ENCODE results near the gene POP7. TPM values are rescaled to one million over a fixed set of nuclear protein-coding genes. Genes with fewer than 3 reads are reported as not detected.

POP7 gene
- total RNA-seq, 8 experiments from 2014 or later, result 32.0 to 59.6 (median 38.6) TPM

DNA sequence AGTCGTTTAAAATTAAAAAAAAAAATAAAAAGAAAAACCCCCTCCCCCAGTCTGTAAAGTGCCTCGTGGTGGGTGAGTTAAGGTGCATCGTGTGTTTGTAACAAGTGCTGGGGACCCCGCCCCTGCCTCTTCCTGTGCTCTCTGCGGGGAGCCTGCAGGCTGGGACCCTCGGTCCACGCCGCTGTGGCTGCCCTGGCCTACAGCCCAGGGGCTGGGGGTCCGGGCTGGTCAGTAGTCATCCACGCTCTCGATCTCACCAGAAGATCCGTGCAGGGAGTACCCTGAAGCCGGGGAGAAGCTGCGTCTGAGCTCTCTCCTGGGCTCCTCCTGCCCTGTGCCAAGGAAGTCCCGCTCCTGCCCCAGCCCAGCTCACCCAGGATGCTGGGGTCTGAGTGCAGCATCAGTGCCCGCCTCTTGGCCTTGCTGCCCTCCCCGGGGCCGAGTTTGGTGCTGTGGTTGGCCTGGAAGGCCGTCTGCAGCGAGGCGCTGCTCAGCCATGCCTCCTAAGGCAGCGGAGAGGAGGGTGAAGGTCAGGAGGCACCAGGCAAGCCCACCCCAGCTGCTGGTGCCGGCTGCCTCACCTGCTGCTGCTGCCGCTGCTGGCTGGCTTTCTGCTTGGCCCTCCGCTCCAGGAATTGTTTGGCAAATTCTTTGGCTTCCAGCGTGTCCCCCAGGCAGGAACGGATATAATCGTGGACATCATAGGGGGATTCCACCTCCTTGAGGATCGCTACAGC, 24.3 kb upstream of the POP7 start:
- Histone ChIP-seq H3K4me1 (replicated peaks in 1 of 2) (peaks cover 0 to 6% of the 10 kb centered on the region in 2 donors), H3K4me3 (no peak overlapping the region), H3K27ac (no peak overlapping the region)
- WGBS, 10 experiments, result 57 to 100% (median 84%) methylated on average over 1 to 14 of the region's 29 CpGs
- peak in 1 of 8 experiments; percentile 4 for ATAC-seq (replicated peaks in 6 of 8)
- in situ Hi-C loops (cut with MboI; ENCODE audit: low pct_unique_long_range_greater_than_20kb in 2 of 9, low sequenced_read_pairs in 9 of 9, unreplicated experiment in 9 of 9), result no loop called here

DNA sequence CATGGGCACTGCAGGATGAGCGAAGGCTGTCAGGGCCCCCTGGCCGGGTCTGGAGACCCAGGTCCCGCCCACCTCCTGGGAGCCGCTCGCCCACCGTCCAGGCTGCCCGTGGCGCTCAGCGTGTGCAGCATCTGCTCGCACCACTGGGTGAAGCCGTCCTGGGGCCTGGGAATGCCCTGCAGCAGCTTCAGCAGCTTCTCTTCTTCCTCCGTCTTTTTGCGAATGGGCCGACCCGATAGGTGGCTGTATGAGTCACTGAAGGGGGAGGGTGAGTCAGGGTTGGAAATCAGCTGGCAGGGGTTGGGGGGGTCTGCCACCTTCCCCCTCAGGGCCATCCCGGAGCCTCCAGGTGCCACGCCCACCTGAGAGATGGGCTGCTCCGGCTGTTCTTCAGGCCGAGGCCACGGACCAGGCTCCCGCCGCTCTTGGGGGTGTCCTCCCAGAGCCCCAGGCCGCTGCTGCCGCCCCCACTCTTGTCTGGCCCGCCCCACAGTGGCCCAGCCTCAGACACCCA, 23.6 kb upstream of the POP7 start:
- Histone ChIP-seq H3K4me1 (replicated peaks in 1 of 2) (peaks cover 0 to 6% of the 10 kb centered on the region in 2 donors), H3K4me3 (no peak overlapping the region), H3K27ac (no peak overlapping the region)
- in situ Hi-C loops (cut with MboI; ENCODE audit: low pct_unique_long_range_greater_than_20kb in 2 of 9, low sequenced_read_pairs in 9 of 9, unreplicated experiment in 9 of 9), result no loop called here
- 40 to 100% methylated on average over 1 of the region's 25 CpGs; no CpG with 5 or more reads in 8 of the 10 experiments for WGBS, 10 experiments
- ATAC-seq (replicated peaks in 6 of 8), result peak in 2 of 8 experiments; percentile 9

DNA sequence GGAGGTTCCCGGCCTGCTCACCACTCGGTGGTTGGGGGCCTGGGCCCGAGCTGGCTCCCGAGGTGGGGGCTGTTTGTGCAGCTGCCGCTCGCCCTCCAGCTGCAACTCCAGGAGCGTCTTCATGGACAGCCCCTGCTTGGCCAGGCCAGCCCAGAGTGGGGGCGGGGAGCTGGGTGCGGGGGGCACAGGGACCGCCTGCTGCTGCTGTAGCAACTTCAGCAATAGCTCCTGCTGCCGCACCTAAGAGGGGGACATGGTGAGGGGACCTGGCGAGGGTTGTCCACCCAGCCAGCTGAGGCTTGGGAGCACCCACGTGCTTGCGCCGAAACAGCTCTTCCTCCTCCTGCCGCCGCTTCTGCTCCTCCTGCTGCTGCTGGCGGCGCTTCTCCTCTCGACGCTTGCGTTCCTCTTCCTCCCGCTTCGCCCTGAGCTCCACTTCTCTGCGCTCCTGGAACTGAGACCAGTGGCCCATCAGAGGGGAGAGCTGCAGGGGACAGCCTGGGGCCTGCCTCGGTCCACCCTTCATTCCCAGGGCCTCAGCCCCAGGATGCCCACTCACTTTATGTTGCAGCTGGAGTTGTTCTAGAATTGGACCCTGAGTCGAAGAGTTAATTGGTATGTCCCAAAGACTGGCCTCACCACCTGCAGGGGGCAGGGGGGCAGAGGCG, 22.8 kb upstream of the POP7 start:
- ATAC-seq (replicated peaks in 6 of 8), result peak in 1 of 8 experiments; percentile 1
- Histone ChIP-seq H3K4me1 (replicated peaks in 1 of 2) (peaks cover 0 to 6% of the 10 kb centered on the region in 2 donors), H3K4me3 (no peak overlapping the region), H3K27ac (no peak overlapping the region)
- in situ Hi-C loops (cut with MboI; ENCODE audit: low pct_unique_long_range_greater_than_20kb in 2 of 9, low sequenced_read_pairs in 9 of 9, unreplicated experiment in 9 of 9), result no loop called here
- WGBS, 10 experiments, result 40 to 100% (median 77%) methylated on average over 1 to 6 of the region's 28 CpGs; no CpG with 5 or more reads in 6 of the 10 experiments

DNA sequence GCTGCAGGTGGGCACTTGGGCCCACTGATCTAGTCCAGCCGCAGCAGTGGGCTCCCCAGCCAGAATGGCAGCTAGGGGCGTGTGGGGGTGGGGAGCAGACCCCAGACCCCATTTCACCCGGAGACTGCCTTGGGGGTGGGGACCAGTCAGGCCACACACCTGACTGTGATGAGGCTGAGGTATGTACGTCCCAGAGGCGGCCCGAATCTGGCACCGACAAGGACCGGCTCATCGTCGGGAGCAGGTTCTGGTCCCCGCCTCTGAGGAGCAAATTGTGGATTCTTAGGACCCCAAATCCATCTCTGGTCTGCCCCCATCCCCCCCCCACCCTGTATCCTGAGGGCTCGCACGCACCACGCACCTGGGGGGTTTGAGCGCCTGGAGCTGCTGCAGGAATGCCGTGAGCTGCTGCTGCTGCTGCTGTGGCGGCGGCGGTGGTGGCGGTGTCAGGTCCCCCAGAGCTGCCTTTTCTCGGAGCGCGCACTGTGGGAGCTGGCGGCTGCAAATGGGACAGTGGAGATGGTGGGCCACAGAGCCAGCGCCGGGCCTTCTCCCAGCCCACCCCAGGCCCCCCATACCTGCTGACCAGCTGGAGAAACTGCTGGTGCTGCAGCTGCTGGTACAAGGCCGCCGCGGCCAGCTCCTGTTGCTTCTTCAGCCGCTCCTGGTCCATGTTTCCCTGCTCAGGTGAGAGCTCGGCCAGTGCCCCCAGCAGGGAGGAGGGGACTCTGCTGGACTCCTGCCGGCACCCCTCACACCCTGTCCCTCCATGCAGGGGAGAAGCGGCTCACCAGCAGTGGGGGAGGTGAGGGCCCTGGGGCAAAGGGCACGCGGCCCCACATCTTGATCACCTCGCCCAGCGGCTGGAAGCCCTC, 22.0 kb upstream of the POP7 start:
- WGBS, 10 experiments, result 97% methylated on average over 5 of the region's 37 CpGs; no CpG with 5 or more reads in 9 of the 10 experiments
- ATAC-seq (replicated peaks in 6 of 8), result no peak
- Histone ChIP-seq H3K27ac (no peak overlapping the region), H3K4me1 (replicated peaks in 1 of 2) (peaks cover 0 to 6% of the 10 kb centered on the region in 2 donors), H3K4me3 (no peak overlapping the region)
- in situ Hi-C loops (cut with MboI; ENCODE audit: low pct_unique_long_range_greater_than_20kb in 2 of 9, low sequenced_read_pairs in 9 of 9, unreplicated experiment in 9 of 9), result no loop called here

DNA sequence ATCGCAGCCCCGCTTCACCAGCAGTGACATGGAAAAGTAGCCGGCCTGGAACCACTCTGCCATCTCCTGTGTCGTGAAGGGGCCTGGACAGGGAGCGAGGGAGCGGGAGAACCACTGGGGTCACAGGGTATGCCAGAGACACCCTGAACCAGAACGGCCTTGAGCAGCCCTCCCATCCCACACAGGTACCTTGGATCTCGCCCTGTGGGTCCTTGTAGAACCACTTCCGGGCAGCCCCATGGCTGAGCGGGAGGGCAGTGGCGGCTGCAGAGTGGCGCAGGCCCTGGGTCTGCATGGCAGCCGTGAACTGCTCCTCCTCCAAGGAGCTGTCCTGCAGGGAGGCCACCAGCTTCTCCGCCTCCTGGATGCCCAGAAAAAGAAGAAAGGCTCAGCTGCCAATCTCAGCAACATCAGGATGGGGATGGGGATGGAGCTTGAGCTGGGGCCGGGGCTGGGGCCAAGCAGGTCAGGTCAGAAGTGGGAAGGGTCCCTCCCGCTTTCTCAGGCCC, 21.3 kb upstream of the POP7 start:
- no peak for ATAC-seq (replicated peaks in 6 of 8)
- in situ Hi-C loops (cut with MboI; ENCODE audit: low pct_unique_long_range_greater_than_20kb in 2 of 9, low sequenced_read_pairs in 9 of 9, unreplicated experiment in 9 of 9), result no loop called here
- Histone ChIP-seq H3K4me3 (no peak overlapping the region), H3K4me1 (replicated peaks in 1 of 2) (peaks cover 0 to 6% of the 10 kb centered on the region in 2 donors), H3K27ac (no peak overlapping the region)
- 93 to 100% (median 100%) methylated on average over 1 to 3 of the region's 16 CpGs; no CpG with 5 or more reads in 7 of the 10 experiments for WGBS, 10 experiments

DNA sequence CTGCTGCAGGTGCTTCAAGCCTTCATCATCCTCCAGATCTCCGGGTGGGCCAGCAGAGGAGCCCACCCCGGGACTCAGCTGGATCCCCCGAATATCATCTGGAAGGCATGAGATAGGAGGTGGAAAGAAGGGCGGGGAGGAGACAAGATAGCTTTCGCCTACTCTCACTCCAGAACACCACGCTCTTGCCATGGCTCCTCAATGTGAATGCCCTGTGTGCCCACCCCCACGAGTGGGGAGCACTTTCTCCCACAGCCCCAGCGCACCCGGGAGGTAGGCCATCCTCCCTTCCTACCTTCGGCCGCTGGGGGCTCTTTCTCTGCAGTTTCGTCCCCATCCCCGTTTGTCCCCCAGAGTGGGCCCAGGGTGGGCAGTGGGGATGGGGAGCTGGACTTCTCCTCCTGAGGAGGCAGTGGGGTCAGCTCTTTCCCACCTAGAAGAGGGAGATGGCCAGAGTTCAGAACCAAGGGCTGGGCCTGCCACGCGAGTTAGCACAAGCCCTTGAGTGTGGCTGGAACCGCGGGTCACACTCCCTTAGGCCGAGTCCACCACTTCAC, 20.8 kb upstream of the POP7 start:
- 87 to 100% (median 92%) methylated on average over 2 to 8 of the region's 18 CpGs; no CpG with 5 or more reads in 4 of the 10 experiments for WGBS, 10 experiments
- peaks cover 0 to 6% of the 10 kb centered on the region in 2 donors for H3K4me1 ChIP-seq (replicated peaks in 1 of 2)
- no peak overlapping the region for H3K4me3 ChIP-seq
- no peak overlapping the region for H3K27ac ChIP-seq
- in situ Hi-C loops (cut with MboI; ENCODE audit: low pct_unique_long_range_greater_than_20kb in 2 of 9, low sequenced_read_pairs in 9 of 9, unreplicated experiment in 9 of 9), result no loop called here
- no peak for ATAC-seq (replicated peaks in 6 of 8)

DNA sequence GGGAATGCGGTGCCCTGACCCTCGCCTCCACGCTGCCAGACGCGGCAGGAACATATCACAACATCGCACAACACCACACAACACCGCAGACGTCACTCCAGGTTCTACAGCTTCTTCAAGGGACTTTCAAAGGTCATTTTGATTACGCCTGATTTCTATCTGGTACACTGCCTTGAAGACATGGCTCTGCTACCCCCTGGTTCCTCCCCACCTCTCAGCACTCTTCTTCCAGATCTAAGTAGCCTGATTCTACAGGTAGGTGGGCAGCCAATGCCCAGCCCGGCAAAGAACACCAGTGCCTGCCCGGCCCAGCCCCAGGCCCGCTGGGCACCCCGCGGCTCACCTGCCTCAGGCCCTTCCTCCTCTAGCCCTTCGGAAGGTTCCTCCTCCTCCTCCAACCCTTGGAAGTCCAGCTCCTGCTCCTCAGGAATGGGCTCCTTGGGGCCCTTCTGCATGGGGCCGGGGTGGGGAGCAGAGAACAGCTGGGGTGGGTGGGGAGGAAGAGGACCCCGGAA, 20.2 kb upstream of the POP7 start:
- Histone ChIP-seq H3K4me3 (no peak overlapping the region), H3K4me1 (replicated peaks in 1 of 2) (peaks cover 0 to under 1% of the 10 kb centered on the region in 2 donors), H3K27ac (no peak overlapping the region)
- 60 to 100% (median 100%) methylated on average over 1 to 6 of the region's 17 CpGs; no CpG with 5 or more reads in 5 of the 10 experiments for WGBS, 10 experiments
- in situ Hi-C loops (cut with MboI; ENCODE audit: low pct_unique_long_range_greater_than_20kb in 2 of 9, low sequenced_read_pairs in 9 of 9, unreplicated experiment in 9 of 9), result no loop called here
- no peak for ATAC-seq (replicated peaks in 6 of 8)

DNA sequence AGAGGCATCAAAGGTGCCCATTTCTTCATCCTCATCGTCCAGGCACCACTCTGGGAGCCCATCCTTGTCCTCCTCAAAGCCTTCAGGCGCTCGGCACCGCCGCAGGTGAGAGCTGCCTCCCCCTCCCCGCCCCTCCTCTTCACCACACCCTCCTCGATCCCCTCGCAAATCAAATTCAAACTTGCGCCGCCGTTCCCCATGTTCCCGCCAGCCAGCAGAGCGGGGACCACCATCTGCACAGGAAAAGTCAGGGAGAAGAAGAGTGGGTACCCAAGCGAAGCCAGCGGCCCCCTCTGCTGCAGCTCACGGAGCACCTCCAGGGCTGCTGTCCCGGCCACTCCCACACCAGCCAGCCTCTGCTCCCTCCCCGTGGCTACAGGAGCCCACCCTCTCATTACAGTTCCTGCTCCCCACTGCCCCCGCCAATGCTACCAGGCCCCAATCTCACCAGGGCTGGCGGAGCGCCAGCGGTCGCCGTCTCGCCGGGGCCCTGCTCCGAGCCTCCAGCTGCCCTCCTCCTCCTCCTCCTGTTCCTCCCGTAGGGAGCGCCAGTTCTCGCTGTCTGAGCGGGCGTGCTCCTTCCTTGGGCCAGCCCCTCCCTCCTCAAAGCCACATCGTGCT, 19.6 kb upstream of the POP7 start:
- in situ Hi-C loops (cut with MboI; ENCODE audit: low pct_unique_long_range_greater_than_20kb in 2 of 9, low sequenced_read_pairs in 9 of 9, unreplicated experiment in 9 of 9), result no loop called here
- Histone ChIP-seq H3K27ac (no peak overlapping the region), H3K4me3 (no peak overlapping the region), H3K4me1 (replicated peaks in 1 of 2) (peaks cover 3 to 4% of the 10 kb centered on the region in 2 donors)
- WGBS, 10 experiments, result 80 to 100% methylated on average over 1 to 3 of the region's 33 CpGs; no CpG with 5 or more reads in 8 of the 10 experiments
- peak in 2 of 8 experiments; percentile 13 to 30 for ATAC-seq (replicated peaks in 6 of 8)

DNA sequence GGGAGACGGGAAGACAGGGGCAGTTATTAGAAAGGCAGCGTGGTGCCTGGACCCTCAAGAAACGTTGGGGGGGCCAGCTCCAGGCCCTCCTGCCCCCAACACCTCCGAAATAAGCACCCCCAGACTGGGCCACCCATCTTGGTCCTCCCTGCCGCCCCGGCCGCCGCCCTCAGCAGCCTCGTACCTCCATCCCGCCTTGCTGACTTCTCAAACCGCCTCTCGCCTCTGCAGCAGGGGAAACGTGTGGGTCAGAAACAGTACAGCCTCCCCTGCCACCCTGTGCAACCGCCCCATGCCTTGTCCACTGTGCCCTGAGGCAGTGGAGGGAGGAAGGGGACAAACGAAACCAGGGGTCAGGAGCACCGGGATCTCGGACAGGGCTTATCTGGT, 19.1 kb upstream of the POP7 start:
- Histone ChIP-seq H3K27ac (no peak overlapping the region), H3K4me1 (replicated peaks in 1 of 2) (peaks cover 6 to 9% of the 10 kb centered on the region in 2 donors), H3K4me3 (no peak overlapping the region)
- no CpG with 5 or more reads among the region's 17 CpGs for WGBS, 10 experiments
- in situ Hi-C loops (cut with MboI; ENCODE audit: low pct_unique_long_range_greater_than_20kb in 2 of 9, low sequenced_read_pairs in 9 of 9, unreplicated experiment in 9 of 9), result no loop called here
- ATAC-seq (replicated peaks in 6 of 8), result no peak

DNA sequence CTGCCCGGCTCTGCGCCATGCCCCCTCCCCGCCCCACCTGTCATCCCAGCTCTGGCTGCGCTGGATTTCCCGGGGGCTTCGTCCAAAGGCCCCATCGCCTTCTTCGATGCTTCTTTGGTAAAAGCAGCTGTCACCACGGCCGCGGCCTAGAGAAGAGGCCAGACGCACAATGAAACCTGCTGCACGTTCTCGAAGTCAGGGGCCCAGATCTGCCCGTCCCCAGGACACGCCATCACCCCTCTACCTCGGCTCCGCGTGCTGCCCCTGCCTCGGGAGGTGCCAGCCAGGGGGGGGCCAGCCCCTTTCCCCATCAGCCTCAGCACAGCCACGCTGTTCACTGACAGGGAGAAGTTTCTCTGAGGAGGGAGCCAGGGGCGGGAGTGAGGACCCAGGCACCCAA, 18.7 kb upstream of the POP7 start:
- WGBS, 10 experiments, result 95 to 100% (median 99%) methylated on average over 2 to 10 of the region's 22 CpGs; no CpG with 5 or more reads in 7 of the 10 experiments
- no peak overlapping the region for H3K27ac ChIP-seq
- in situ Hi-C loops (cut with MboI; ENCODE audit: low pct_unique_long_range_greater_than_20kb in 2 of 9, low sequenced_read_pairs in 9 of 9, unreplicated experiment in 9 of 9), result no loop called here
- no peak overlapping the region for H3K4me3 ChIP-seq
- ATAC-seq (replicated peaks in 6 of 8), result no peak
- peaks cover 10 to 14% of the 10 kb centered on the region in 2 donors for H3K4me1 ChIP-seq (replicated peaks in 1 of 2)

DNA sequence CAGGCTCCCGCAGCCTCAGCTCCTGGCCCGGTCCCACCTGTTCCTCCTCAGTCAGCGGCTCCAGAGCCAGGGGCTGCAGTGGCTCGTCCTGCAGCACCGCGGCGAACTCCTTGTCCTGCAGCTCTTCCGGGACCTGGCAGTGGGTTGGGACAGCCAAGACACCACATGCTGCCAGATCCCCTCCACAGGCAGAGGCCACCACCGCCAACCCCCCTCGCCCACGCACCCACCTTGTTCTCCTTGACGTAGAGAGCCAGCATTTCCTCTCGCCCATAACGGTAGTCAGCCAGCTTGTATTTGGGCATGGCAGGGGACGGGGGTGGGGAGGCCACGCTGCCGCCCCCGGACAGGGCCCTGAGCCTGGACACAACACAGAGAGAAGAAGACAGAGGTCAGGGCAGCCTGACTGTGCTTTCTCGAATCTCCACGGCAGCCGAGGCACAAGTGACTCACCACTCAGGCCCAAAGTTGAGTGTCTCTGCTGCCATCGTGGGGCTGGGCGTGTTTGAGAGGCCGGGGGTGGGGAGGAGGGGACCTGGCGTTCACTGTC, 18.1 kb upstream of the POP7 start:
- no peak overlapping the region for H3K4me3 ChIP-seq
- ATAC-seq (replicated peaks in 6 of 8), result no peak
- H3K4me1 ChIP-seq (replicated peaks in 1 of 2), result peaks cover 16 to 19% of the 10 kb centered on the region in 2 donors
- 100% methylated on average over 1 of the region's 25 CpGs; no CpG with 5 or more reads in 9 of the 10 experiments for WGBS, 10 experiments
- in situ Hi-C loops (cut with MboI; ENCODE audit: low pct_unique_long_range_greater_than_20kb in 2 of 9, low sequenced_read_pairs in 9 of 9, unreplicated experiment in 9 of 9), result no loop called here
- no peak overlapping the region for H3K27ac ChIP-seq

Measured in motor neuron (in vitro differentiated cells).